IMR-90 (cell line): ENCODE measurements around the gene GLRA3. TPM values are rescaled to one million over a fixed set of nuclear protein-coding genes. Genes with fewer than 3 reads are reported as not detected.

Source experiments
- ATAC-seq: fragments of 200-7000 bp; cut with Tn5 transposase; 2 replicates; pipeline ENCODE4 v1.9.1; 2020; ENCODE audit warnings: low read depth, mild to moderate bottlenecking, moderate library complexity
- BruUV-seq: library from RNA; stranded (reverse); fragments of 400-500 nt; replicated peaks from 2 replicates; lab custom pipeline; 2021; lab: Mats Ljungman, UMichigan
- CTCF ChIA-PET: fragments of 300-600 bp; formaldehyde crosslinking; extraction: SDS; loops from one replicate; lab custom pipeline; 2021; ENCODE audit warnings: antibody characterized with exemption; lab: Yijun Ruan, JAX
- POLR2A ChIA-PET: fragments of 300-600 bp; sonication (Branson Sonifier 250); formaldehyde crosslinking; loops from one replicate; lab custom pipeline; 2022; ENCODE audit warnings: antibody characterized with exemption; ENCODE audit not compliant: unreplicated experiment; lab: Charles Lee
- DNase-seq: peaks from one replicate; pipeline ENCODE4 v3.0.0; 2013
- H2AFZ ChIP-seq: replicated peaks from 2 replicates; pipeline ENCODE3; 2013; ENCODE audit warnings: low read length, mild to moderate bottlenecking; ENCODE audit not compliant: poor library complexity
- H2AK5ac ChIP-seq: 2 replicates; pipeline ENCODE4 v1.6.1; 2013; ENCODE audit warnings: low read depth, low read length, inconsistent platforms
- H2AK9ac ChIP-seq: replicated peaks from 2 replicates; pipeline ENCODE3; 2013; ENCODE audit warnings: mild to moderate bottlenecking, low read depth, low read length, moderate library complexity; ENCODE audit not compliant: poor library complexity
- H2BK120ac ChIP-seq: 2 replicates; pipeline ENCODE4 v1.6.1; 2013; ENCODE audit warnings: low read depth, low read length, inconsistent platforms
- H2BK15ac ChIP-seq: 3 replicates; pipeline ENCODE4 v1.6.1; 2013; ENCODE audit warnings: low read depth, low read length, inconsistent platforms
- H2BK20ac ChIP-seq: 2 replicates; pipeline ENCODE4 v1.6.1; 2013; ENCODE audit warnings: low read depth, mild to moderate bottlenecking, inconsistent platforms, low read length, moderate library complexity
- H2BK5ac ChIP-seq: 2 replicates; pipeline ENCODE4 v1.6.1; 2013; ENCODE audit warnings: mild to moderate bottlenecking, low read depth, low read length, inconsistent platforms; ENCODE audit not compliant: poor library complexity, severe bottlenecking
- H3K14ac ChIP-seq: replicated peaks from 2 replicates; pipeline ENCODE4 v1.6.1; 2013; ENCODE audit warnings: low read depth, low read length, inconsistent platforms
- H3K18ac ChIP-seq: 2 replicates; pipeline ENCODE4 v1.6.1; 2013; ENCODE audit warnings: low read depth, low read length, control low read depth
- H3K23ac ChIP-seq: 2 replicates; pipeline ENCODE4 v1.6.1; 2013; ENCODE audit warnings: low read depth, low read length, inconsistent platforms
- H3K27ac ChIP-seq: 2 replicates; pipeline ENCODE4 v1.5.1; 2013; ENCODE audit warnings: mild to moderate bottlenecking, control low read depth, low read length; ENCODE audit not compliant: insufficient read depth
- H3K27me3 ChIP-seq: 2 replicates; pipeline ENCODE4 v1.6.1; 2013; ENCODE audit warnings: low read length; ENCODE audit not compliant: control insufficient read depth, insufficient read depth
- H3K36me3 ChIP-seq: 2 replicates; pipeline ENCODE4 v1.6.1; 2013; ENCODE audit warnings: low read length, mixed read lengths; ENCODE audit not compliant: control insufficient read depth, insufficient read depth
- H3K4ac ChIP-seq: 2 replicates; pipeline ENCODE4 v1.6.1; 2013; ENCODE audit warnings: low read depth, low read length, inconsistent platforms
- H3K4me1 ChIP-seq: 2 replicates; pipeline ENCODE4 v1.6.1; 2013; ENCODE audit warnings: low read length, mixed read lengths; ENCODE audit not compliant: control insufficient read depth, insufficient read depth
- H3K4me2 ChIP-seq: 2 replicates; pipeline ENCODE4 v1.6.1; 2013; ENCODE audit warnings: low read depth, mild to moderate bottlenecking, control low read depth, low read length, moderate library complexity
- H3K4me3 ChIP-seq: 2 replicates; pipeline ENCODE4 v1.5.1; 2013; ENCODE audit warnings: low read depth, mild to moderate bottlenecking, control low read depth, low read length, moderate library complexity; ENCODE audit not compliant: insufficient read depth
- H3K56ac ChIP-seq: 2 replicates; pipeline ENCODE4 v1.6.1; 2013; ENCODE audit warnings: low read length, inconsistent platforms; ENCODE audit not compliant: insufficient read depth; ENCODE audit errors: extremely low read depth
- H3K79me1 ChIP-seq, 2 experiments: 2 replicates each; pipeline ENCODE4 v1.6.1; 2013; ENCODE audit warnings: low read length in 2 of 2, inconsistent platforms in 1 of 2, low read depth in 1 of 2
- H3K9ac ChIP-seq: 2 replicates; pipeline ENCODE4 v1.6.1; 2013; ENCODE audit warnings: low read depth, low read length, control low read depth
- H3K9me1 ChIP-seq: 2 replicates; pipeline ENCODE4 v1.6.1; 2013; ENCODE audit warnings: low read length, inconsistent platforms; ENCODE audit not compliant: insufficient read depth
- H3K9me3 ChIP-seq: 2 replicates; pipeline ENCODE4 v1.6.1; 2013; ENCODE audit warnings: low read length; ENCODE audit not compliant: control insufficient read depth, insufficient read depth
- H4K20me1 ChIP-seq: 2 replicates; pipeline ENCODE4 v1.6.1; 2013; ENCODE audit warnings: low read length, inconsistent platforms; ENCODE audit not compliant: insufficient read depth
- H4K5ac ChIP-seq: 2 replicates; pipeline ENCODE4 v1.6.1; 2013; ENCODE audit warnings: mild to moderate bottlenecking, low read depth, low read length, control low read depth
- H4K8ac ChIP-seq, 2 experiments: 2 replicates each; pipeline ENCODE4 v1.6.1; 2013; ENCODE audit warnings: low read depth in 2 of 2, low read length in 2 of 2, control low read depth in 1 of 2, inconsistent platforms in 1 of 2
- H4K91ac ChIP-seq: 2 replicates; pipeline ENCODE4 v1.6.1; 2013; ENCODE audit warnings: low read depth, low read length, inconsistent platforms; ENCODE audit not compliant: insufficient read depth
- BHLHE40 ChIP-seq: fragments of 150-350 bp; IDR thresholded peaks from 2 replicates; pipeline ENCODE4 v1.6.1; 2016; ENCODE audit warnings: mild to moderate bottlenecking, low read depth, low read length
- CEBPB ChIP-seq: IDR thresholded peaks from 2 replicates; pipeline ENCODE4 v1.6.1; 2012; ENCODE audit warnings: low read depth, low read length, improper control_type of control experiment
- CHD1 ChIP-seq: IDR thresholded peaks from 2 replicates; pipeline ENCODE4 v1.6.1; 2012; ENCODE audit warnings: low read depth, low read length, improper control_type of control experiment
- FOS ChIP-seq: fragments of 150-350 bp; IDR thresholded peaks from 2 replicates; pipeline ENCODE4 v1.6.1; 2016; ENCODE audit warnings: low read depth, low read length
- MAFK ChIP-seq: IDR thresholded peaks from 2 replicates; pipeline ENCODE4 v1.6.1; 2012; ENCODE audit warnings: low read depth, low read length, improper control_type of control experiment
- MXI1 ChIP-seq: IDR thresholded peaks from 2 replicates; pipeline ENCODE4 v1.6.1; 2012; ENCODE audit warnings: low read depth, mild to moderate bottlenecking, low read length, moderate library complexity, borderline replicate concordance
- POLR2A ChIP-seq: IDR thresholded peaks from 2 replicates; pipeline ENCODE4 v1.6.1; 2012; ENCODE audit warnings: mild to moderate bottlenecking, low read depth, low read length
- RAD21 ChIP-seq: IDR thresholded peaks from 2 replicates; pipeline ENCODE4 v1.6.1; 2012; ENCODE audit warnings: low read length, improper control_type of control experiment
- RCOR1 ChIP-seq: IDR thresholded peaks from 2 replicates; pipeline ENCODE4 v1.6.1; 2012; ENCODE audit warnings: mild to moderate bottlenecking, low read length, improper control_type of control experiment; ENCODE audit not compliant: insufficient replicate concordance
- RFX5 ChIP-seq: IDR thresholded peaks from 2 replicates; pipeline ENCODE4 v1.8.0; 2012; ENCODE audit warnings: low read depth, mild to moderate bottlenecking, low read length, moderate library complexity
- USF2 ChIP-seq: fragments of 150-350 bp; IDR thresholded peaks from 2 replicates; pipeline ENCODE4 v1.6.1; 2017; ENCODE audit warnings: mild to moderate bottlenecking, antibody characterized with exemption, low read length, low read depth
- WGBS, 2 experiments: methylation state at CpG; one replicate each; pipeline versions ENCODE4 v1.1.5 to v1.1.7; 2013; ENCODE audit warnings: missing lambda C conversion rate in 2 of 2; ENCODE audit not compliant: insufficient read length in 1 of 2; ENCODE audit errors: extremely low coverage in 2 of 2; 5-methylcytosine and 5-hydroxymethylcytosine counted together
- dilution Hi-C: fragments of 300-500 bp; cut with HindIII; formaldehyde crosslinking; loops from one replicate; pipeline ENCODE4 v1.14.3; 2018; ENCODE audit warnings: low sequenced_read_pairs; ENCODE audit not compliant: unreplicated experiment
- in situ Hi-C: fragments of 300-500 bp; cut with MboI; formaldehyde crosslinking; loops from 3 replicates; pipeline ENCODE4 v1.14.3; 2019; ENCODE audit warnings: low sequenced_read_pairs, inconsistent platforms, mixed read lengths
- intact Hi-C: fragments of 100-400 bp; cut with micrococcal nuclease; formaldehyde crosslinking; loops from 2 replicates; pipeline ENCODE4 v1.10.0; 2022
- polyA plus RNA-seq, 3 experiments: library from polyadenylated mRNA; depleted of rRNA; stranded (reverse); fragments of >200 nt; gene quantifications; 2 replicates each; pipeline ENCODE4 v1.2.3, GENCODE V29; 2012; ENCODE audit warnings: low replicate concordance in 1 of 3
- total RNA-seq: library from RNA; depleted of rRNA; stranded (reverse); fragments of >200 nt; gene quantifications from 2 replicates; pipeline ENCODE4 v1.2.3, GENCODE V29; 2012
- TF ChIP-seq, protein P1 (sequence below): conservative IDR thresholded peaks from 2 replicates; pipeline ENCODE4 v1.5.1; 2012; ENCODE audit warnings: mild to moderate bottlenecking, low read depth, low read length, improper control_type of control experiment
- TF ChIP-seq, protein P2 (sequence below): fragments of 150-350 bp; IDR thresholded peaks from 2 replicates; pipeline ENCODE4 v1.6.1; 2016; ENCODE audit warnings: low read depth, mild to moderate bottlenecking, low read length, moderate library complexity, borderline replicate concordance

The GLRA3 gene
- total and polyA plus RNA-seq, 2 of the 4 experiments (the other 2 are of a cell fraction): not detected

DNA sequence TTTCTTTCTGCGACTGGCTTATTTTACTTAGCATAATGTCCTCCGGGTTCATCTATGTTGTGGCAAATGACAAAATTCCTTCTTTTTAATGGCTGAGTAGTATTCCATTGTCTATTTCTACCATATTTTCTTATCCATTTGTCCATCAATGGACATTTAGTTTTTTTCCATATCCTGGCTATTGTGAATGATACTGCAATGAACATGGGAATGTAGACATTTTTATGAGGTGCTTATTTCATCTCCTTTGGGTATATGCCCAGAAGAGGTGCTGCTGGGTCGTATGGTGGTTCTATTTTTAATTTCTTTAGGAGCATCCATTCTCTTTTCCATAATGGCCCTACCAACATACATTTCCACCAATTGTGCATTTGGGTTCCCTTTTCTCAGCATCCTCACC is 230.2 kb downstream of the GLRA3 start:
- in situ Hi-C loops: no loop called here
- no peak for ATAC-seq
- H3K79me1 ChIP-seq: no peaks in the 10 kb centered on the region
- no peak overlapping the region for H3K27ac ChIP-seq
- BruUV-seq: no TSS peak
- dilution Hi-C loops: no loop called here
- H3K4me3 ChIP-seq: no peak overlapping the region
- no peaks in the 10 kb centered on the region for H3K36me3 ChIP-seq
- no peak overlapping the region for H2BK5ac ChIP-seq
- H2BK20ac ChIP-seq: no peak overlapping the region
- no peak overlapping the region for H4K8ac ChIP-seq
- H3K56ac ChIP-seq: no peak overlapping the region
- no peaks in the 10 kb centered on the region for H3K4me1 ChIP-seq
- H3K9me3 ChIP-seq: no peaks in the 10 kb centered on the region
- WGBS, 2 experiments: no CpG with 5 or more reads among the region's 3 CpGs
- H3K27me3 ChIP-seq: no peaks in the 10 kb centered on the region
- no peak overlapping the region for H3K4ac ChIP-seq
- no peak overlapping the region for H2AFZ ChIP-seq
- no peaks in the 10 kb centered on the region for H4K20me1 ChIP-seq
- no peak overlapping the region for H4K91ac ChIP-seq
- no peak overlapping the region for H2BK15ac ChIP-seq
- H3K9ac ChIP-seq: no peak overlapping the region
- no peak overlapping the region for H2AK9ac ChIP-seq
- no peak overlapping the region for H3K18ac ChIP-seq
- H4K5ac ChIP-seq: no peak overlapping the region
- no peak overlapping the region for H3K14ac ChIP-seq
- no peak overlapping the region for H2AK5ac ChIP-seq
- H3K4me2 ChIP-seq: no peak overlapping the region
- CTCF ChIA-PET: no interaction called here
- POLR2A ChIA-PET: no interaction called here
- H3K9me1 ChIP-seq: no peaks in the 10 kb centered on the region
- DNase-seq: no peak
- intact Hi-C loops: no loop called here
- no peak overlapping the region for H3K23ac ChIP-seq
- TF ChIP-seq, protein P1, sequence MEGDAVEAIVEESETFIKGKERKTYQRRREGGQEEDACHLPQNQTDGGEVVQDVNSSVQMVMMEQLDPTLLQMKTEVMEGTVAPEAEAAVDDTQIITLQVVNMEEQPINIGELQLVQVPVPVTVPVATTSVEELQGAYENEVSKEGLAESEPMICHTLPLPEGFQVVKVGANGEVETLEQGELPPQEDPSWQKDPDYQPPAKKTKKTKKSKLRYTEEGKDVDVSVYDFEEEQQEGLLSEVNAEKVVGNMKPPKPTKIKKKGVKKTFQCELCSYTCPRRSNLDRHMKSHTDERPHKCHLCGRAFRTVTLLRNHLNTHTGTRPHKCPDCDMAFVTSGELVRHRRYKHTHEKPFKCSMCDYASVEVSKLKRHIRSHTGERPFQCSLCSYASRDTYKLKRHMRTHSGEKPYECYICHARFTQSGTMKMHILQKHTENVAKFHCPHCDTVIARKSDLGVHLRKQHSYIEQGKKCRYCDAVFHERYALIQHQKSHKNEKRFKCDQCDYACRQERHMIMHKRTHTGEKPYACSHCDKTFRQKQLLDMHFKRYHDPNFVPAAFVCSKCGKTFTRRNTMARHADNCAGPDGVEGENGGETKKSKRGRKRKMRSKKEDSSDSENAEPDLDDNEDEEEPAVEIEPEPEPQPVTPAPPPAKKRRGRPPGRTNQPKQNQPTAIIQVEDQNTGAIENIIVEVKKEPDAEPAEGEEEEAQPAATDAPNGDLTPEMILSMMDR: no peak
- TF ChIP-seq RCOR1: no peak
- TF ChIP-seq RAD21: no peak
- TF ChIP-seq MAFK: no peak
- TF ChIP-seq, protein P2, sequence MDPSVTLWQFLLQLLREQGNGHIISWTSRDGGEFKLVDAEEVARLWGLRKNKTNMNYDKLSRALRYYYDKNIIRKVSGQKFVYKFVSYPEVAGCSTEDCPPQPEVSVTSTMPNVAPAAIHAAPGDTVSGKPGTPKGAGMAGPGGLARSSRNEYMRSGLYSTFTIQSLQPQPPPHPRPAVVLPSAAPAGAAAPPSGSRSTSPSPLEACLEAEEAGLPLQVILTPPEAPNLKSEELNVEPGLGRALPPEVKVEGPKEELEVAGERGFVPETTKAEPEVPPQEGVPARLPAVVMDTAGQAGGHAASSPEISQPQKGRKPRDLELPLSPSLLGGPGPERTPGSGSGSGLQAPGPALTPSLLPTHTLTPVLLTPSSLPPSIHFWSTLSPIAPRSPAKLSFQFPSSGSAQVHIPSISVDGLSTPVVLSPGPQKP: no peak
- TF ChIP-seq CHD1: no peak
- TF ChIP-seq MXI1: no peak
- TF ChIP-seq USF2: no peak
- no peak for TF ChIP-seq FOS
- TF ChIP-seq BHLHE40: no peak
- TF ChIP-seq POLR2A: no peak
- TF ChIP-seq CEBPB: no peak
- no peak for TF ChIP-seq RFX5
- H2BK120ac ChIP-seq: no peak overlapping the region
